Measurements from ENCODE around the gene SERPINA5.

DNA sequence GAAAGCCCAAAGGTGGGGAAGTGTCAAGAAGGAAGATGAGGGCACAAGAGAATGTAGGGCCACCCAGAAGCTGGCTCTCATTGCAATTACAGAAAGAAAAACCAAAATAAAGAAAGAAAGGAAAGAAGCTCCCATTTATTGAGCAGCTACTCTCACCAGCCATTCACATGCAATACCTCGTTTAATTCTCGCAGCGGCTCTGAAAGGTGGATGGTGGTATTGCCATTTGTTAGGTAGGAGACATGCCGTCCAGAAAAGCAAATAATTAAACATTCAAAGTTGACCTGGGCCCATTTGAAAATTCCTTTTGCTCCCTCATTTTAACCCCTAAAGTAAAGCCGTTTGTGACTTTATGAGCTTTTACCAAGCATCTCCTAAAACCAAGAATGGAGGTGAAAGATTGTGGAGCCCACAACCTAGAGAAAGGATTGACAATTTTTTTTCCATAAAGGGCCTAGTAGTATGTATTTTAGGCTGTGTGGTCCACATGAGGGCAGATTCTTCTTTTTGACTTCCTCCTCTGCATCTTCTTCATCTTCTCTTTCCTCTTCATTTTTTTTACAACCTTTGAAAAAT is 36.2 kb downstream of the SERPINA5 start:
- no peak for TF ChIP-seq TCF4 (CRISPR knock-in tag; IDR thresholded peaks at IDR 0.05; ENCODE audit: borderline replicate concordance)
- TF ChIP-seq ISL1 (CRISPR knock-in tag; IDR thresholded peaks at IDR 0.05) = no peak
- no peak for TF ChIP-seq OSR1 (CRISPR knock-in tag; IDR thresholded peaks at IDR 0.05)
- TF ChIP-seq, protein P1, sequence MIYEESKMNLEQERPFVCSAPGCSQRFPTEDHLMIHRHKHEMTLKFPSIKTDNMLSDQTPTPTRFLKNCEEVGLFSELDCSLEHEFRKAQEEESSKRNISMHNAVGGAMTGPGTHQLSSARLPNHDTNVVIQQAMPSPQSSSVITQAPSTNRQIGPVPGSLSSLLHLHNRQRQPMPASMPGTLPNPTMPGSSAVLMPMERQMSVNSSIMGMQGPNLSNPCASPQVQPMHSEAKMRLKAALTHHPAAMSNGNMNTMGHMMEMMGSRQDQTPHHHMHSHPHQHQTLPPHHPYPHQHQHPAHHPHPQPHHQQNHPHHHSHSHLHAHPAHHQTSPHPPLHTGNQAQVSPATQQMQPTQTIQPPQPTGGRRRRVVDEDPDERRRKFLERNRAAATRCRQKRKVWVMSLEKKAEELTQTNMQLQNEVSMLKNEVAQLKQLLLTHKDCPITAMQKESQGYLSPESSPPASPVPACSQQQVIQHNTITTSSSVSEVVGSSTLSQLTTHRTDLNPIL (CRISPR knock-in tag; IDR thresholded peaks at IDR 0.05; ENCODE audit: low read depth) = no peak
- TF ChIP-seq ESRRG (CRISPR knock-in tag; IDR thresholded peaks at IDR 0.05) = no peak
- TF ChIP-seq CSDC2 (CRISPR knock-in tag; IDR thresholded peaks at IDR 0.05) = no peak
- no peak for TF ChIP-seq TOX (CRISPR knock-in tag; IDR thresholded peaks at IDR 0.05; ENCODE audit: borderline replicate concordance)
- TF ChIP-seq PPARA (CRISPR knock-in tag; IDR thresholded peaks at IDR 0.05; ENCODE audit: borderline replicate concordance) = no peak
- no peak for TF ChIP-seq ZFP30 (CRISPR knock-in tag; IDR thresholded peaks at IDR 0.05)
- no peak for TF ChIP-seq GLIS3 (CRISPR knock-in tag; IDR thresholded peaks at IDR 0.05)
- TF ChIP-seq ARNTL (CRISPR knock-in tag; IDR thresholded peaks at IDR 0.05; ENCODE audit: borderline replicate concordance, low read depth) = no peak
- no peak for TF ChIP-seq ZFP3 (CRISPR knock-in tag; IDR thresholded peaks at IDR 0.05)
- TF ChIP-seq, protein P2, sequence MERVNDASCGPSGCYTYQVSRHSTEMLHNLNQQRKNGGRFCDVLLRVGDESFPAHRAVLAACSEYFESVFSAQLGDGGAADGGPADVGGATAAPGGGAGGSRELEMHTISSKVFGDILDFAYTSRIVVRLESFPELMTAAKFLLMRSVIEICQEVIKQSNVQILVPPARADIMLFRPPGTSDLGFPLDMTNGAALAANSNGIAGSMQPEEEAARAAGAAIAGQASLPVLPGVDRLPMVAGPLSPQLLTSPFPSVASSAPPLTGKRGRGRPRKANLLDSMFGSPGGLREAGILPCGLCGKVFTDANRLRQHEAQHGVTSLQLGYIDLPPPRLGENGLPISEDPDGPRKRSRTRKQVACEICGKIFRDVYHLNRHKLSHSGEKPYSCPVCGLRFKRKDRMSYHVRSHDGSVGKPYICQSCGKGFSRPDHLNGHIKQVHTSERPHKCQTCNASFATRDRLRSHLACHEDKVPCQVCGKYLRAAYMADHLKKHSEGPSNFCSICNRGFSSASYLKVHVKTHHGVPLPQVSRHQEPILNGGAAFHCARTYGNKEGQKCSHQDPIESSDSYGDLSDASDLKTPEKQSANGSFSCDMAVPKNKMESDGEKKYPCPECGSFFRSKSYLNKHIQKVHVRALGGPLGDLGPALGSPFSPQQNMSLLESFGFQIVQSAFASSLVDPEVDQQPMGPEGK (CRISPR knock-in tag; IDR thresholded peaks at IDR 0.05; ENCODE audit: borderline replicate concordance) = no peak
- TF ChIP-seq, protein P3, sequence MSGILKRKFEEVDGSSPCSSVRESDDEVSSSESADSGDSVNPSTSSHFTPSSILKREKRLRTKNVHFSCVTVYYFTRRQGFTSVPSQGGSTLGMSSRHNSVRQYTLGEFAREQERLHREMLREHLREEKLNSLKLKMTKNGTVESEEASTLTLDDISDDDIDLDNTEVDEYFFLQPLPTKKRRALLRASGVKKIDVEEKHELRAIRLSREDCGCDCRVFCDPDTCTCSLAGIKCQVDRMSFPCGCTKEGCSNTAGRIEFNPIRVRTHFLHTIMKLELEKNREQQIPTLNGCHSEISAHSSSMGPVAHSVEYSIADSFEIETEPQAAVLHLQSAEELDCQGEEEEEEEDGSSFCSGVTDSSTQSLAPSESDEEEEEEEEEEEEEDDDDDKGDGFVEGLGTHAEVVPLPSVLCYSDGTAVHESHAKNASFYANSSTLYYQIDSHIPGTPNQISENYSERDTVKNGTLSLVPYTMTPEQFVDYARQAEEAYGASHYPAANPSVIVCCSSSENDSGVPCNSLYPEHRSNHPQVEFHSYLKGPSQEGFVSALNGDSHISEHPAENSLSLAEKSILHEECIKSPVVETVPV (CRISPR knock-in tag; IDR thresholded peaks at IDR 0.05) = no peak
